Measurements from ENCODE around the gene HSPA1L.
"Not testable (repeated sequence)": the region's sequence is repeated elsewhere in the genome, so short reads cannot be mapped to it uniquely, and the experiment has no call there.

Gene HSPA1L

GRCh38 chr6:31811645-31812044 is 3.4 kb downstream of the HSPA1L start:
- no peak for DNase-seq

DNA sequence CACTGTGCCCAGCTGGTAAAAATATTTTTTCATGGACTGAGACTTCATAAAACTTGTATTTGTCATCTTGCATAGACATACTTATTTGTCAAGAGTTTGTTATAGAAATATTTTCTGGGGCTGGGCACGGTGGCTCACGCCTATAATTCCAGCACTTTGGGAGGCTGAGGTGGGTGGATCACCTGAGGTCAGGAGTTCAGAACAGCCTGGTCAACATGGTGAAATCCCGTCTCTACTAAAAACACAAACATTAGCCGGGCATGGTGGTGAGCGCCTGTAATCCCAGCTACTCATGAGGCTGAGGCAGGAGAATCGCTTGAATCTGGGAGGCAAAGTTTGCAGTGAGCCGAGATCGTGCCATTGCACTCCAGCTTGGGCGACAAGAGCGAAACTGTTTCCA is 6.5 kb downstream of the HSPA1L start:
- DNase-seq = not testable (repeated sequence)

DNA sequence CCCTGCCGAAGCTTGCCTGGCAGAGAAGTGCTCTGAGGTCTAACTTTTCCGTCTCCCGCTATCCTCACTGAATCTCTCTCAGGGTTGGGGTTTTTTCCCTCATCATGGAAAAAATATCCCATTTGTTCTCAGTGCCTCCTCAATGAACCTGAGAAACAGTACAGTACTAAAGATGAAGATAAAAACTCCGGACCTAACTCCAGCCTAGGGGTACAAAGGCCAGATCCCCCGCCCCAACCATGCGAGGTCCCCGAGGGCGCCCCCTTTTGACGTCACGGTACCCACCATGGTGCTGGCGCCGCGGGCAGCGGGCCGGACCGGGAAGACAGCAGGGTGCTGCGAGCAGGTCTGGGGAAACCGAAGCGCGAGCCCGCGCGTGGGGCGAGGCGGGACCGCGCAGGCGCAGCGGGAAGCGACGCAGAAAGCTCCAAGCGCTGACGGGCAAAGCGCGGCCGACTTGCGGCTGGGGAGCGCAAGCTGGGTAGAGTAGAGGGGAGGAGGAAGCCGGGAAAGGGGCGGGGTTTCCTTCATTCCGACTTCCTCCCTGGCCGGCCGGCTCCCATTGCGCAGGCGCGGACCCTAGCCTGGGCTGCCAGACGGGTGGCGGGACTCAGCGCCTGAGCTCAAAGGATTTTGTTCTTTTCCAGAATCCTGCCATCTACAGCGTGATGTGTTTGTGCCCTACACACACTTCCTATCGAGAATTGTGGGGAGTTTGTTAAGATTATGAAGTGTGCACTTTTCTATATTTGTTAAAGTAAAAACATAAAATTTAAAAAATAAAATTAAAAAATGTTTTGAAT is 8.4 kb downstream of the HSPA1L start, which contains the start of gene LSM2:
Gene LSM2 (minus strand): TSS at position 497 of the 803 bp plus-strand sequence. CDS start 209 bp downstream, at position 288.
- peak; percentile 97 for DNase-seq

DNA sequence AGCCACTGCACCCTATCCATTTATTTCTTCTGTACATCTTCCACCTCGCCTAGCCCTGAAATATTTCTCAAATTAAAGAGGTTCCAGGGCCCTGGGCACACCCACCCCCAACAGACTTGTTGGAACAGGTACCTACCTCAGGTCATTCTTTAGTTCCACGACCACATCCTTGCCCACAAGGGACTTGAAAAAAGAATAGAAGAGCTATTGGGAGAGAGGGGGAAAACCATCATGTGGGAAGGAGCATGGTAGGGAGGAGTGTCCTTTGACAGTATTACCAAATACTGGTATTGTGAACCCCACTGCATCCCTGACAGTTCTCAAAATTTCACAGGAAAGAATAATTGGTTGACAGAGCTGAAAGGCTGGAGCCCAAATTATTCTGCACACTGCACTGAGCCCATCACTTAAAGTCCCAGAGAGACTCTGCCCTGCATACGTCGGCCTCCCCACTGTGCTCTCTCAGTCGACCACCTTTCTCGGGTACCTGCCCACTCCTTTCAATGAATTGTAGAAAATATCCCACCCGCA is 9.1 kb downstream of the HSPA1L start:
- no peak for DNase-seq

DNA sequence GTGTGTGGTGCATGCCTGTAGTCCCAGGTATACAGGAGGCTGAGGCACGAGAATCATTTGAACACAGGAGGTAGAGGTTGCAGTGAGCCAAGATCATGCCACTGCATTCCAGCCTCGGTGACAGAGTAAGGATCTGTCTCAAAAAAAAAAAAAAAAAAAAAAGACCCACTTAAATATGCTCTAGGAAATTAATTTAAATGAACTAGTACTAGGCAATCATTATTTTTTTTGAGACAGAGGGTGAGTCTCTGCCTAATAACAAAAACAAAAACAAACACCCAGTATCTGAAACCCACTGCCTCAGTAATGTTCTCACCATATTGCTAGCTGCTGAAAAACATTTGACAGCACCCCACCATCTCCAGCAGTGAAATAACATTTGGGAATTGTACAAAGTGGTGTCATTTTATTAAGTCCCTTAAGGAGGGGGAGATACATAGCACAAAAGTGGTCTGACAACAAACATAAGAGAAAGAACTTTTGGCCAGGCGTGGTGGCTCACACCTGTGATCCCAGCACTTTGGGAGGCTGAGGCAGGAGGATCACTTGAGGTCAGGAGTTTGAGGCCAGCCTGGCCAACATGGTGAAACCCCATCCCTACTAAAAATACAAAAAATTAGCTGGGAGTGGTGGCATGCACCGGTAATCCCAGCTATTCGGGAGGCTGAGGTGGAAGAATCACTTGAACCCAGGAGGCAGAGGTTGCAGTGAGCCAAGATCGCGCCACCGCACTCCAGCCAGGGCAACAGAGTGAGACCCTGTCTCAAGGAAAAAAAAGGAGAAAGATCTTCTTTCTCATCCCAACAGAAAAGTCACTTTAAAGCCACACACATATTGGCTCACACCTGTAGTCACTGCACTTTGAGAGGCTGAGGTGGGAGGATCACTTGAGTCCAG is 13.8 kb downstream of the HSPA1L start:
- DNase-seq = not testable (repeated sequence)

DNA sequence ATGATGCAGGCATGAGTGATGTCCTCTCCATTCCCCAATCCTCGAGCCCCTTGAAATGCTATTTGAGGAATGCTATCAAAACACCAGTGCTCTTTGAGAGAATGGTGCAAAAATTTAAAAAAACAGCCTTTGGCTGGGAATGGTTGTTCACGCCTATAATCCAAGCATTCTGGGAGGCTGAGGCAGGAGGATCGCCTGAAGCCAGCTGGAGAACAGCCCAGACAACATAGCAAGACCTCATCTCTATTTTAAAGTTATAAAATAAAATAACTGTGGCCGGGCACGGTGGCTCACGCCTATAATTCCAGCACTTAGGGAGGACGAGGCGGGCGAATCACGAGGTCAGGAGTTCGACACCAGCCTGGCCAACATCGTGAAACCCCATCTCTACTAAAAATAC is 15.3 kb downstream of the HSPA1L start:
- DNase-seq = no peak

DNA sequence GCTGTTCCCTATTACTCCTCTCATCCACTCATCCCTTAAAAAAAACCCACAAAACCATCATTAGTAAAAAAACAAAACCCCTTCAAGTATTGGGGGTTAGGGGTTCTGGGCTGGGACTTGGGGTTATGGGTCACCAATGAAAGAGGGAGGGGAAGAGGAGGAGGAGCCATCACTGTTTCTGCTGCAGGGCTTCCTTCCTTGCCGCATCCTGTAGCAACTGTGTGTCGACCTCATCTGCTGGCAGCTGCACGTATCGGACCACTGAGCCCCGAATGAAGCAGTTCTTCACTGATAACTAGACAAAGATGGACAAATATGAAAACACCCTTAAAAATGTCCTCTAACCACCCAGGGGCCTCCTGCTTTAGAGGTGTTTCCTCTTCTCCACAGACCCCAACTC is 17.5 kb downstream of the HSPA1L start:
- no peak for DNase-seq

GRCh38 chr6:31796993-31797385 is 18.1 kb downstream of the HSPA1L start:
- DNase-seq = no peak

DNA sequence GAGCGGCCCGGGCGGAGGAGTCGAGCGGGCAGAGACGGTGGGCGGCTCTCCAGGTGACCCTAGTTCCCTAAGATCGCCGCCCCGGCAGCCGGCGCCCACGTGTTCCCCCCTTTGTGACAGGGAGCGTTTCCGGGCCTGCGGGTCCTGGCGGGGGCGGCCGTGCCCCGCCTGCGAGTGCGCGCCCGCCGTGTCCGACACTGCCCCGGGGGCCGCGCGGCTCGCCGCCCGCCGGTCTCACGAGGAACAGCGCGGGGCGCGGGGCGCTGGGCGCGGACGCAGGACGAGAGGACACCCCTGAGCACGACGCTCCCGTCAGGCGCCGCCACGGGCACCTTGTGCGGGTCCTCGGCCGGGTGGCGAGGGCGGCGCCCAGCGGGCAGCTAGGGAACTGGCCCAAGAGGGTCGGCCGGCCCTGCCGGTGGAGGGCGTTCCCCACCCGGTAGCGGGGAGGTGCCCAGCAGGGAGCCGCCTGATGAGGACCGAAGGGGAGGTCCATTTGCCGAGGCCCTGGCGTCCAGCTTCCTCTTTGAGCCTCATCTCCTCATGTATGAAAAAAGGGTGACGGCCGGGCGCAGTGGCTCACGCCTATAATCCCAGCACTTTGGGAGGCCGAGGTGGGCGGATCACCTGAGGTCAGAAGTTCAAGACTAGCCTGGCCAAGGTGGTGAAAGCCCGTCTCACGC is 19.3 kb downstream of the HSPA1L start, which contains the start of gene VARS1:
Gene VARS1 (minus strand): TSS at position 137 of the 683 bp plus-strand sequence. CDS start 535 bp downstream, outside the sequence.
- peak; percentile 89 for DNase-seq

GRCh38 chr6:31794866-31795615 is 20.0 kb downstream of the HSPA1L start:
- DNase-seq = no peak

DNA sequence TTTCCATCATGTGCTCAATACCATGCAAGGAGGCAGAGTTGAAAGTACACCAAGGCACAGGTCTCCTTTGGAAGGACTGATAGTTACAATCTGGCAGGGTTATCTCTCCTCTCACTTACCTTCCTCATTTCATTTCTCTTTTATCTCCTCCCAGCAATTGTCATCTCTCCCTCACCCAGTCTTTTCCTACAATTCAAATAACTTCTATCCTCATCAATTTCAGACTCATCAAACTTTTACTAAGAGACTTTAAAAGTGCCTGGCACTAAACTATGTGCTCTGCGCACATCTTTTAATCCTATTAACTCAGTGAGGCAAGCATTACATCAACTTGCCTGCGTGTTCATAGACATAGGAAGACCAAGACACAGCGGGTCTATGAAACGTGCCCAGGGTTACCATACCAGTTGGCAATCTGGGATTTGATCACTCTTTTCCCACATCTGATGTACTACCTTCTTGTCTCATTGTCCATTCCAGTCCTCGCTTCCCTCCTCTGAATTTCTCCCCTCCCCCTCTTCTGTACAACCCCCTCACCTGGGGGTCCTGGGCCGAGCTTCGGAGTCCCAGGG is 20.7 kb downstream of the HSPA1L start:
- DNase-seq = no peak

DNA sequence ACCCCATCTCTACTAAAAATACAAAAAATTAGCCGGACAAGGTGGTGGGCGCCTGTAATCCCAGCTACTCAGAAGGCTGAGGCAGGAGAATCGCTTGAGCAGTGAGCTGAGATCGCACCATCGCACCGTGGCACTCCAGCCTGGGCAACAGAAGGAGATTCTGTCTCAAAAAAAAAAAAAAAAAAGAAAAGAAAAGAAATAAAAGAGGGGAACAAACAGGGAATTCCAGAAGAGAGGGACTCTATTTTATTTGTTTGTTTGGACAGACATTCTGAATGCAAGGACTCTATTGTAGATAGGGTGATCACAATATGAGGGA is 21.2 kb downstream of the HSPA1L start:
- not testable (repeated sequence) for DNase-seq

- no peak for DNase-seq
These were observed 22.3 kb downstream of the HSPA1L start for GRCh38 chr6:31792761-31793171.

GRCh38 chr6:31792090-31792374 is 23.1 kb downstream of the HSPA1L start:
- no peak for DNase-seq

GRCh38 chr6:31791324-31792089 is 23.6 kb downstream of the HSPA1L start:
- DNase-seq = no peak

DNA sequence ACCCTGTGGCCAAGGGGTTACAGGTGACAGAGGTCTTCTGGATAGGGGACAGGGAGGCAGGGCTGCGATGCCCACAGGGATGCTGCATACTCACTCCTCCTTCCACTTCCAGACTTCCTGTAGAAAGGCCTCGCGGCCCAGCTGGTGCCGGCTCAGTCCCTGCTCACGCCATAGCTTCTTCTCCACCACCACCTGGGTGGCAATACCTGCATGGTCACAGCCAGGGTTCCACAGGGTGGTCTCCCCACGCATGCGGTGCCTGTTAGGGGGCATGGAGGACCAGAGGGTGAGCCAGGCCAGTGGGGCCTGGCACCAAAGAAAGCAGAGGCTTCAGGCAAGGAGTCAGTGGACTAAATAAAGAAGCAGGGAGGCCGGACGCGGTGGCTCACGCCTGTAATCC is 29.6 kb downstream of the HSPA1L start:
- no peak for DNase-seq

DNA sequence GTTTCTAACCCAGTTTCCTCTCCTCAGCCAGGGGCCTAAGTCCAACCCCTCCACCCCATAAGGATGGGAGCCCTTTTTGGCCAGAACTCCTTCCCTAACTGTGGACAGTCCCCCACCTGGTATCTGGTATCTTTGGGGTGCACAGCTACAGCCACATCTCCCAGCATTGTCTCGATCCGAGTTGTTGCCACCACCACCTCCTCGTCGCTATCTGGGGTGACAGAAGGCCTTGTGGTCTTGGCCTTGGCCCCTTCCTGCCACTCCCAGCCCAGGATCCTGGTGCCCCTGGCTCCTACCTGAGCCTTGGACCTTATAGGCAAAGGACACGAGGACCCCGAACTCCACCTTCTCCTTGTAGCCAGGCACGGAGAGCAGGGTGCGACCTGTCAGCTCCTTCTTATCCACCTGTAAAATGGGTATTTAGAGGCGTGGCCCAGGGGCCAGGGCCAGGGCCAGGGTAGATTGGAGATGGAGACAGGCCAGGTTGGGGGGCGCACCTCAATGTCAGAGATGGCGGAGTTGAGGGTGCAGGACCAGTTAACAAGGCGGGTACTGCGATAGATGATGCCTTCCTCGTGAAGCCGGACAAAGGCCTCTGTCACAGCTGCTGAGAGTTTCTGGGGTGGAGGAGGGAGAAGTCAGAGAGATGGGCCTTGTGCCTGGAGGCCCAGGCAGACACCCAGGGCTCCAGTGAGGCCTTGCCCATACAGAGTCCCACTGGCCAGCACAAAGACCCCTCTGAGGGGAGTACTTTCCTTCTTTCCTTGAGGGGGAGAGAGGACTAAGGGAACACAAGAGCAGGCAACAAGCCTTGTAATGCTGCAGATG is 30.8 kb downstream of the HSPA1L start:
- DNase-seq = no peak

- DNase-seq = no peak
These were observed 32.8 kb downstream of the HSPA1L start for GRCh38 chr6:31782126-31782855.

DNA sequence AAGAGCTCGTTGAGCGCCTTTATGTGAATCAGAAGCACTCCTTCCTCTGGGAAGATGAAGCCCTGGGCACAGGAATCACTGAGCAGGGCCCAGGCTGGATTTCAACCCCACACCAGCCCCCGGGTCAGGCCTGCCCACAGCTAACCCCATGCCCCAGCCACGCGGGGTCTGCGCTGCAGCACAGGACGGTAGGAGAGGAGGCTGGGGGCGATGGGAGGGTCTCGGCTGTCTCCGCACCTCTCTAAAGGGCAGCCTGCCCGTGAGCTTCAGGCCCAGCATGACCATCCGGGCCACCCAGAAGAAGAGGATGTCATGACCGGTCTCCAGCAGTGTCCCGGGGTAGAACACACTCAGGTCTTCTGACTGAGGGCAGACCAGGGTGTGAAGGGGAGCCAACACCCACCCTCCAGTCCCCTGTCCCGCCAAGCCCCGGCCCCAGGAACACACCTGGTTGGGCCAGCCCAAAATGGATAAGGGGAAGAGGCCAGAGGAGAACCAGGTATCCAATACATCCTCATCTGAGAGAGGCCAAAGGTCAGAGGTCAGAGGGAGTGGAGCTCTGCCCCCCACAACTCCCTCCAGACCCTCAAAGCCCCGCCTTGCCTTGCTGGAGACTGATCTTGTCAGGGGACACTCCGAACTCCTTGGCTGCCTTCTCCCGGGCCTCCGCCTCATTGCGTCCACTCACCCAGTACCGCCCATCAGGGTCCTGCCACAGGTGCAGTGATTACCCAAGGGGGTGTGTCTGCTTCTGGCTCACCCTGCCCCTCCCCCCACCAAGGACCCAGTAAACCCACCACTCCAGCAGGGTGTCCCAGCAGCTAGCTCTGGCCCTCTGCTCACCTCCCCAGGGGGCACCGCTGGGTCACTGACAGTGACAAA is 33.6 kb downstream of the HSPA1L start:
- DNase-seq = no peak
